Activated T-cell treated with anti-CD3 and anti-CD28 coated beads for 24 hours (primary cell): ENCODE results near the gene COG6.

Experiments
- DNase-seq: peaks from one replicate; pipeline ENCODE4 v3.0.0-alpha.2; 2020; ENCODE audit warnings: low read depth

The COG6 gene

GRCh38 chr13:39682310-39682709, 26.8 kb downstream of the COG6 start:
- DNase-seq, result no peak

GRCh38 chr13:39682788-39683187, 27.3 kb downstream of the COG6 start:
- DNase-seq, result no peak

GRCh38 chr13:39684531-39685137, 29.2 kb downstream of the COG6 start:
- no peak for DNase-seq

GRCh38 chr13:39685652-39686051, 30.2 kb downstream of the COG6 start:
- DNase-seq, result no peak

GRCh38 chr13:39688278-39688677, 32.8 kb downstream of the COG6 start:
- DNase-seq, result no peak

- no peak for DNase-seq
Observed at GRCh38 chr13:39688699-39689405, 33.4 kb downstream of the COG6 start.

GRCh38 chr13:39692660-39693438, 37.4 kb downstream of the COG6 start:
- DNase-seq, result no peak

- no peak for DNase-seq
Observed at GRCh38 chr13:39699274-39699673, 43.8 kb downstream of the COG6 start.

- DNase-seq, result no peak
Observed at GRCh38 chr13:39712626-39713025, 57.2 kb downstream of the COG6 start.

GRCh38 chr13:39729156-39729555, 73.7 kb downstream of the COG6 start:
- no peak for DNase-seq

GRCh38 chr13:39734952-39735351, 79.5 kb downstream of the COG6 start:
- no peak for DNase-seq

GRCh38 chr13:39737047-39737446, 81.6 kb downstream of the COG6 start:
- no peak for DNase-seq

- DNase-seq, result no peak
Observed at GRCh38 chr13:39740761-39741160, 85.3 kb downstream of the COG6 start.

GRCh38 chr13:39748961-39749360, 93.5 kb downstream of the COG6 start:
- DNase-seq, result no peak

GRCh38 chr13:39749528-39749927, 94.1 kb downstream of the COG6 start:
- no peak for DNase-seq

- no peak for DNase-seq
Observed at GRCh38 chr13:39751805-39752204, 96.3 kb downstream of the COG6 start.

- no peak for DNase-seq
Observed at GRCh38 chr13:39760521-39760920, 105.1 kb downstream of the COG6 start.

GRCh38 chr13:39765801-39766463, 110.5 kb downstream of the COG6 start:
- DNase-seq, result no peak

- no peak for DNase-seq
Observed at GRCh38 chr13:39766464-39767158, 111.1 kb downstream of the COG6 start.

GRCh38 chr13:39767791-39768517, 112.5 kb downstream of the COG6 start:
- no peak for DNase-seq

GRCh38 chr13:39768962-39769361, 113.5 kb downstream of the COG6 start:
- no peak for DNase-seq
